ENCODE data around the gene MTHFD2L. TPM values are rescaled to one million over a fixed set of nuclear protein-coding genes. Genes with fewer than 3 reads are reported as not detected.

Gene MTHFD2L
- total and polyA plus RNA-seq, 2 of the 8 experiments (the other 6 are each of a cell fraction or from before 2014, with no cell fraction given): 5.4 to 15.0 TPM

DNA sequence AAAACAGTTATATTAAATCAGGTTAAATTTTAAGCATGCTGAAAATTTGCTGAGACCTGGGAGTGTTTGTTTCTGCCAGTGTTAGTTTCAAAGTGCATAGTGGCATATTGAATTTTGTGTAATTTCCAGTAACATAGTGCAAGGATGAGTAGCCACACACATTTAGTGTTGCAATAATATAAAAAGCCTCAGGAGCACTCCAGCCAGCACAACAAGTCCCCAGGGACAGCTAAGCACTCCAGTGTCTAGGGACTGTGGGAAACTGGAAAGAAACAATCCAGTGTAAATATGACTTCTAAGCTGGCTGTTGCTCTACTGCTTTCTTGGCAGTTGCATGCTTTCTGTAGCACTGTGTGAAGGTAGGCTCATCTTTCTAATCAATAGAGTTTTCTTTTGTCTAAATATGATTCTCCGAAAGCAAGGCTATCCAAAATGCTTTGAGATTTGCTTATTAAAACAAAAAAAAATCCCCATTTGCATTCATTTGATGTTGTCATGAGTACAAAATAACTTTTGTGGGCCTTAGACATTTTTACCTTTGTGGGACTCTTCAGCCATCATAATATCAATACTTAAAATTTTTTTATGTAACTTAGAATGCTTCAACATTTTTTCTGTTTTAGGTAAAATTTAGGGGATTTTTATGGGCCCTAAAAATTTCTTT, 34.7 kb upstream of the MTHFD2L start:
- H3K14ac ChIP-seq (ENCODE audit: insufficient read length): no peak overlapping the region
- no peak overlapping the region for H2BK15ac ChIP-seq (ENCODE audit: low read length)
- no peaks in the 10 kb centered on the region for H3K27me3 ChIP-seq (replicated peaks in 1 of 4; ENCODE audit: control insufficient read depth in 3 of 4, extremely low read depth in 1 of 4, insufficient read depth in 3 of 4, low read length in 3 of 4)
- no peak overlapping the region for H2BK12ac ChIP-seq (ENCODE audit: low read depth, low read length)
- no peak overlapping the region for H3K4me3 ChIP-seq (ENCODE audit: extremely low read depth in 1 of 4, insufficient read depth in 2 of 4, low read depth in 3 of 4, low read length in 4 of 4)
- no peak overlapping the region for H4K91ac ChIP-seq (replicated peaks; ENCODE audit: insufficient read length, low read length)
- no peaks in the 10 kb centered on the region for H3K79me2 ChIP-seq (ENCODE audit: control insufficient read depth in 1 of 2, insufficient read depth in 2 of 2, low read length in 2 of 2)
- H4K5ac ChIP-seq (ENCODE audit: insufficient read length, low read depth, low read length): no peak overlapping the region
- no peak overlapping the region for H2BK20ac ChIP-seq (ENCODE audit: low read length)
- ChIA-PET CTCF (ENCODE audit: partially characterized antibody) (no interaction called here), POLR2A (ENCODE audit: partially characterized antibody) (no interaction called here)
- WGBS, 2 experiments (ENCODE audit: extremely low coverage in 1 of 2, insufficient coverage in 1 of 2, insufficient read length in 1 of 2, insufficient replicate concordance in 2 of 2, low coverage in 1 of 2, low lambda C conversion rate in 2 of 2, missing lambda C conversion rate in 1 of 2): 97% methylated on average over 1 of the region's 1 CpG; no CpG with 5 or more reads in 1 of the 2 experiments
- H3K56ac ChIP-seq (replicated peaks; ENCODE audit: insufficient read length, low read depth, low read length): no peak overlapping the region
- H3K23me2 ChIP-seq (ENCODE audit: low read depth, low read length): no peaks in the 10 kb centered on the region
- H3K23ac ChIP-seq (ENCODE audit: insufficient read length): no peak overlapping the region
- no peak overlapping the region for H3K18ac ChIP-seq (ENCODE audit: extremely low read depth, low read length)
- no peaks in the 10 kb centered on the region for H3K79me1 ChIP-seq (ENCODE audit: low read depth, low read length)
- H3K27ac ChIP-seq (ENCODE audit: low read depth, low read length): no peak overlapping the region
- H3K4ac ChIP-seq (replicated peaks; ENCODE audit: insufficient read length, low read depth, low read length): no peak overlapping the region
- H2BK120ac ChIP-seq (replicated peaks; ENCODE audit: low read depth, low read length): no peak overlapping the region
- H3K4me2 ChIP-seq (ENCODE audit: insufficient read depth in 1 of 2, low read depth in 2 of 2, low read length in 2 of 2): no peak overlapping the region
- no peak overlapping the region for H4K8ac ChIP-seq (ENCODE audit: extremely low read depth, insufficient read depth, low read length)
- no peak overlapping the region for H2BK5ac ChIP-seq (ENCODE audit: low read depth, low read length)
- FAIRE-seq (no peak), DNase-seq (ENCODE audit: low read depth in 1 of 2, low spot score in 2 of 2) (no peak)
- no peak overlapping the region for H2AK5ac ChIP-seq (ENCODE audit: low read depth, low read length)
- peaks cover 0 to 6% (median 0%) of the 10 kb centered on the region in 4 experiments; a peak in 1 of 8 replicates for H3K36me3 ChIP-seq (ENCODE audit: control insufficient read depth in 2 of 4, insufficient read depth in 4 of 4, low read length in 3 of 4)
- peaks cover 17 to 21% of the 10 kb centered on the region in 2 experiments; a peak in 3 of 4 replicates for H3K9me3 ChIP-seq (ENCODE audit: insufficient read depth in 2 of 2, low read depth in 1 of 2, low read length in 1 of 2)
- no peak overlapping the region for H3K9ac ChIP-seq (replicated peaks in 1 of 4; ENCODE audit: extremely low read depth in 1 of 4, low read depth in 3 of 4, low read length in 3 of 4)
- no peaks in the 10 kb centered on the region for H3K4me1 ChIP-seq (replicated peaks in 1 of 4; ENCODE audit: control insufficient read depth in 3 of 4, insufficient read depth in 4 of 4, low read length in 3 of 4)
- H4K20me1 ChIP-seq (replicated peaks in 1 of 2; ENCODE audit: control insufficient read depth in 1 of 2, insufficient read depth in 2 of 2, low read length in 2 of 2): no peaks in the 10 kb centered on the region
- no peak overlapping the region for H2AFZ ChIP-seq (ENCODE audit: low read length)
- TF ChIP-seq NANOG (IDR thresholded peaks at IDR 0.05; ENCODE audit: insufficient read depth, low read depth, low read length, poor library complexity, severe bottlenecking) (no peak), USF2 (IDR thresholded peaks at IDR 0.05; ENCODE audit: low read length) (no peak)

All from H1 (cell line).